GM06990 (cell line): Measurements from ENCODE around the gene DAAM1.

Experiments
- DNase-seq: peaks from one replicate; pipeline ENCODE4 v3.0.0-alpha.2; 2011; ENCODE audit not compliant: insufficient read length; ENCODE audit errors: extremely low read depth
- H3K27me3 ChIP-seq: replicated peaks from 2 replicates; pipeline ENCODE4 v1.6.0; 2011; ENCODE audit warnings: low read length; ENCODE audit not compliant: control insufficient read depth, insufficient read depth
- H3K36me3 ChIP-seq: 2 replicates; pipeline ENCODE4 v1.5.1; 2011; ENCODE audit warnings: low read length; ENCODE audit not compliant: control insufficient read depth, insufficient read depth
- H3K4me3 ChIP-seq: replicated peaks from 2 replicates; pipeline ENCODE4 v1.5.1; 2011; ENCODE audit warnings: low read depth, mild to moderate bottlenecking, control low read depth, low read length
- TF ChIP-seq, protein P1 (sequence below): IDR thresholded peaks from 2 replicates; pipeline ENCODE4 v1.5.1; 2011; ENCODE audit warnings: low read length, control low read depth, mild to moderate bottlenecking, inconsistent platforms; ENCODE audit not compliant: insufficient read depth, poor library complexity, severe bottlenecking

DAAM1 gene

DNA sequence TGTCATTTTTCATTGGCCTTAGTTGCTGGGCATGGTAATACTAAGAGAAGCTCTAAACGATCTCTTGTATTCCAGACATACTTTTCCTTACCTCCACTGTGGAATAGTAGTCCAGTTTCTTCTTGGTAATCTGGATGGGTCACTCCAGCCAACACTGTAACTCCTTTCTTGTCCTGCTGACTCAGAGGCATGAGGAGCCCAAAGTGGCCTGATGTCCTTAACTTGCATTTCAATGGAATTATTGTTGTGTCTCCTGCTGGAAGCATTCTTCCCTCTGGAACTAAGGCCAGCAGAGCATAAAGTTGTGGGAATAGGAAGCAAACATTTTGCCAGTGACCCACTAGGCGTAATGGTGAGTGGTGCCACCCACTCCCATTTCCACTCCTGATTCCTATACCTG, 33.1 kb downstream of the DAAM1 start:
- no peak for DNase-seq
- H3K36me3 ChIP-seq = no peaks in the 10 kb centered on the region
- no peak overlapping the region for H3K4me3 ChIP-seq
- H3K27me3 ChIP-seq = no peaks in the 10 kb centered on the region
- TF ChIP-seq, protein P1, sequence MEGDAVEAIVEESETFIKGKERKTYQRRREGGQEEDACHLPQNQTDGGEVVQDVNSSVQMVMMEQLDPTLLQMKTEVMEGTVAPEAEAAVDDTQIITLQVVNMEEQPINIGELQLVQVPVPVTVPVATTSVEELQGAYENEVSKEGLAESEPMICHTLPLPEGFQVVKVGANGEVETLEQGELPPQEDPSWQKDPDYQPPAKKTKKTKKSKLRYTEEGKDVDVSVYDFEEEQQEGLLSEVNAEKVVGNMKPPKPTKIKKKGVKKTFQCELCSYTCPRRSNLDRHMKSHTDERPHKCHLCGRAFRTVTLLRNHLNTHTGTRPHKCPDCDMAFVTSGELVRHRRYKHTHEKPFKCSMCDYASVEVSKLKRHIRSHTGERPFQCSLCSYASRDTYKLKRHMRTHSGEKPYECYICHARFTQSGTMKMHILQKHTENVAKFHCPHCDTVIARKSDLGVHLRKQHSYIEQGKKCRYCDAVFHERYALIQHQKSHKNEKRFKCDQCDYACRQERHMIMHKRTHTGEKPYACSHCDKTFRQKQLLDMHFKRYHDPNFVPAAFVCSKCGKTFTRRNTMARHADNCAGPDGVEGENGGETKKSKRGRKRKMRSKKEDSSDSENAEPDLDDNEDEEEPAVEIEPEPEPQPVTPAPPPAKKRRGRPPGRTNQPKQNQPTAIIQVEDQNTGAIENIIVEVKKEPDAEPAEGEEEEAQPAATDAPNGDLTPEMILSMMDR = no peak

DNA sequence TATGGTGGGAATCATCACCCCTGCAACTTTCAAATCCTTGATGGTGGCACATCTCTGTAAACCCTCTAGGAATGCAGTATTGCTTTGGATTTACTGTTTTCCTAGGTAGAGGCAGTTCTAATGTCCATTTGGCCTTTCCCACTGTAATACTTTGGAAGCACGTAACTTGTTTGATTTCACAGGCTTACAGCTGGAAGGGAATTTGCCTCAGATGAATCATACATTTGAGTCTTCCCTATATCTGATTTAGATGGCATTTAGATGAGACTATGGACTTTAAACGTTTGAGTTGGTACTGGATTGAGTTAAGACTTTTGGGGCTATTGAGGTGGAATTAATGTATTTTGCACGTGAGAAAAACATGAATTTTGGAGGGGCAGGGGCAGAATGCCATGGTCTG, 35.9 kb downstream of the DAAM1 start:
- Histone ChIP-seq H3K36me3 (no peaks in the 10 kb centered on the region), H3K4me3 (no peak overlapping the region)
- no peak for DNase-seq

DNA sequence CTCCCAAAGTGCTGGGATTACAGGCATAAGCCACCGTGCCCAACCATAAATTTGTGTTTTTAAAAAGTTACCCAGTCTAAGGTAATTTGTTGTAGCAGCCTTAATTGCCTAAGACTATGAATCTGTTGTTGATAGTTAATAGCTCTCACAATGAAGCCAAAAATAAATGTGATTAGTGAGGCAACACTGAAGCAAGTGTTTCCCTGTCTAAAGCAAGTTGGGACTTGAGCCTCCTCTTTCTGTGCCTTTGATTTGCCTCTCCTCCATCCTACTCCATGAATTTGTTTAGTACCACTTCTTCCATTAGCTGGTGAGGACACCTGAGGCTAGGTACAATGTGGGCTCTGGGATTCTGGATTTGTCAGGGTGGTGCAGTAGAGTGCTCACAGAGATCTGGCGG, 36.8 kb downstream of the DAAM1 start:
- H3K27me3 ChIP-seq = no peaks in the 10 kb centered on the region
- H3K4me3 ChIP-seq = no peak overlapping the region
- H3K36me3 ChIP-seq = no peaks in the 10 kb centered on the region
- DNase-seq = no peak
- TF ChIP-seq, protein P1 = no peak

More for the DNA sequence above, 35.9 kb downstream of the DAAM1 start:
- H3K27me3 ChIP-seq = no peaks in the 10 kb centered on the region
- TF ChIP-seq, protein P1 = no peak

DNA sequence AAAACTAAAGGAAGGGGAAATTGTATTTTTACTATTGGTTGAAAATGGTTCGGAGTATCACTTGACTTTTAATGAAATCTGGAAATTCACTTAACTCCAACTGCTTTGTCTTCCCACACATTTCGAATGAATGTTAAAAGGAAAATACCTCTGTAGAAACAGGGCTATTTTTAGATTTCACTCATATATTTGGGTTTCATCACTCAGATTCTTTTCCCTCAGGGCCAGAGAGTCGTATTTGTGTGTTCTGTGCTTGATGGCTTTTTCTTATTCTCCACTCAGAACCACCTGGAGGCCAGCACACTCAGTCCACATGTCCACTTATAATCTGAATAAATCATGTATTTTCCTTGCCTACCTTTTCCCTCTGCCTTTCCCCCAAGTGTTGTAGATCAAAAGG, 40.0 kb downstream of the DAAM1 start:
- TF ChIP-seq, protein P1 = no peak
- Histone ChIP-seq H3K4me3 (no peak overlapping the region), H3K27me3 (no peaks in the 10 kb centered on the region), H3K36me3 (no peaks in the 10 kb centered on the region)
- no peak for DNase-seq

DNA sequence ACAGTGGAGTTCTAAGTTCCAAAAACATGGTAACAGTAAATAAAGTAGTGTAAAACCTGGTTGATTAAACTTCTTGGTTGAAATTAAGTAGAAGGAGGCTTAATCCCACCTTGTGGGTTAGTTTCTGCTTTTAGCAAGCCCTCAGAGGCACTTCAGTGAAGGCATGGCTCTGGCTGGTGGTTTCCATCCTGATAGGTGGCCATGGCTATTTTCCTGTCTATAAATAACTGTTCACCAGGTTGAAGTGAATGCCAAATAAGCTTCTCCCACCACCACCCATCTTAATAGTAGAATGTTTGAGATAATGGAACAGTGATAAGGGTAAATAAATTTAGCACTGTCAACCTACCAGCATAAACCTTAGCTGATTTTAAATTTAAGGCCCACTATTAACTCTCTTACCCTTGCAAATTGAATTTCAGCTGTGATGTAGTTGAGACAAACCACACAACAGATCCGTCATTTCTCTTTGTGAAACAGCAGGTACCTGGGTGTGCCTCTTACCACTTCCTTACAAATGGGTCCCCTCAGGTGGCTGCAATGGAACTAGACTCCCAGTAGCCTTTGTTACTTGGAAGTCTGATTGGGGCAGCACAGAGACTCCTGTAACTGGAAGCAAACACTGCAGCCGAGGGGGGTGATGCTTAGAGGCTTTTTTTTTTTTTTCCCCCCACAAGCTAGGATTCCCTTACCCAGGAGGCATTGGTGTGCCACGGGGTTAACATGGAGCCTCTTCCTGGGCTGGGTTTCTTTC, 41.4 kb downstream of the DAAM1 start:
- Histone ChIP-seq H3K27me3 (no peaks in the 10 kb centered on the region), H3K4me3 (no peak overlapping the region), H3K36me3 (no peaks in the 10 kb centered on the region)
- no peak for DNase-seq
- TF ChIP-seq, protein P1 = no peak

DNA sequence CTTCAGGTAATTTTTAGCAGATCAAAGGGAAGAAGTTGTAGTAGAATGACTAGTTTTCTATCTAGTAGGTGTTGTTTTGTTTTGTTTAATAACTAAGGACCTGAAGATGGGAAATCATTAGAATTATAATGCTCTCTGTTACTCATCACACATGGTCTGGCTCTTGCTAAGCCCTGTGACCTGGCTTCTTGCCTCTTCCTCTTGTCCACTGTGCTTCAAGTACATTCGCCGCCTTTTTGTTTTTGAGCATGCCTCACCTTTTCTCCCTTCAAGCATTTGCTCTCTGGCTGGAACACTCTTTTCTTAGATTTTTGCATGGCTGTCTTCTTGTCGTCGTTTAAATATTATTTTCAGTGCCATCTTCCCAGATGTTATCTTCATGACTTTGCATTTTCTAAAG, 47.7 kb downstream of the DAAM1 start:
- Histone ChIP-seq H3K36me3 (no peaks in the 10 kb centered on the region), H3K4me3 (no peak overlapping the region), H3K27me3 (no peaks in the 10 kb centered on the region)
- no peak for DNase-seq
- TF ChIP-seq, protein P1 = no peak
